Measurements from ENCODE around the gene GAMT. TPM values are rescaled to one million over a fixed set of nuclear protein-coding genes. Genes with fewer than 3 reads are reported as not detected.

GAMT gene
- 7.8 TPM for total RNA-seq
- long read RNA-seq, transcript GAMT-201 (6 exons, 1,121 nt): major isoform, 11 of 13 reads
- long read RNA-seq, partial matches to known transcripts: 0 of 13 reads
- long read RNA-seq, other reads (novel, unspliced or antisense): 2 of 13 reads

- DNase-seq (no peak), ATAC-seq (peak; percentile 68 to 71)
- intact Hi-C loops (cut with DNase I): no loop called here
- Histone ChIP-seq H3K9me3 (no peaks in the 10 kb centered on the region), H3K27ac (no peak within 1 kb of the TSS), H3K4me3 (peak within 1 kb of the TSS; percentile 71), H3K36me3 (no peaks in the 10 kb centered on the region), H3K4me1 (peaks cover 28% of the 10 kb centered on the region), H3K27me3 (ENCODE audit: low read depth) (peaks cover 29% of the 10 kb centered on the region)
- peak; percentile 46 for TF ChIP-seq CTCF (IDR thresholded peaks at IDR 0.05)
Measured at GRCh38 chr19:1401138-1401888, at the start of gene GAMT. TSS of gene GAMT (minus strand) at chr19:1401542. CDS start at chr19:1401476, 66 bp downstream.

GRCh38 chr19:1449467-1450442, 48.4 kb upstream of the GAMT start, which contains the start of gene APC2:
TSS of gene APC2 (plus strand) at chr19:1450121. CDS start at chr19:1453002, 2,881 bp downstream.
- ATAC-seq (no peak), DNase-seq (no peak)
- peaks cover 95% of the 10 kb centered on the region for H3K27me3 ChIP-seq (ENCODE audit: low read depth)
- no peak for TF ChIP-seq CTCF (IDR thresholded peaks at IDR 0.05)
- no peaks in the 10 kb centered on the region for H3K9me3 ChIP-seq
- intact Hi-C loops (cut with DNase I): no loop called here
- H3K4me1 ChIP-seq: peaks cover 21% of the 10 kb centered on the region
- H3K27ac ChIP-seq: no peak within 1 kb of the TSS
- H3K4me3 ChIP-seq: no peak within 1 kb of the TSS
- no peaks in the 10 kb centered on the region for H3K36me3 ChIP-seq

GRCh38 chr19:1447944-1448343, 46.6 kb upstream of the GAMT start:
- no peak overlapping the region for H3K4me3 ChIP-seq
- H3K9me3 ChIP-seq: no peaks in the 10 kb centered on the region
- no peak for ATAC-seq
- peaks cover 3% of the 10 kb centered on the region for H3K36me3 ChIP-seq
- peaks cover 22% of the 10 kb centered on the region for H3K4me1 ChIP-seq
- intact Hi-C loops (cut with DNase I): no loop called here
- DNase-seq: no peak
- peaks cover 77% of the 10 kb centered on the region for H3K27me3 ChIP-seq (ENCODE audit: low read depth)
- TF ChIP-seq CTCF (IDR thresholded peaks at IDR 0.05): no peak
- no peak overlapping the region for H3K27ac ChIP-seq

GRCh38 chr19:1447504-1447903, 46.2 kb upstream of the GAMT start:
- TF ChIP-seq CTCF (IDR thresholded peaks at IDR 0.05): no peak
- Histone ChIP-seq H3K4me3 (no peak overlapping the region), H3K27ac (no peak overlapping the region), H3K9me3 (no peaks in the 10 kb centered on the region), H3K27me3 (ENCODE audit: low read depth) (peaks cover 72% of the 10 kb centered on the region), H3K36me3 (peaks cover 7% of the 10 kb centered on the region), H3K4me1 (peaks cover 22% of the 10 kb centered on the region)
- intact Hi-C loops (cut with DNase I): no loop called here
- ATAC-seq (no peak), DNase-seq (no peak)

- Histone ChIP-seq H3K36me3 (peaks cover 14% of the 10 kb centered on the region), H3K27ac (no peak overlapping the region), H3K27me3 (ENCODE audit: low read depth) (peaks cover 66% of the 10 kb centered on the region), H3K4me3 (peak overlapping the region; percentile 55), H3K9me3 (no peaks in the 10 kb centered on the region), H3K4me1 (peaks cover 22% of the 10 kb centered on the region)
- intact Hi-C loops (cut with DNase I): no loop called here
- no peak for ATAC-seq
- no peak for DNase-seq
- TF ChIP-seq CTCF (IDR thresholded peaks at IDR 0.05): no peak
Measured at GRCh38 chr19:1446713-1447481, 45.6 kb upstream of the GAMT start.

Data from lower lobe of right lung (tissue), 2 donors.